Muscle of back (tissue), 11 donors: Measurements from ENCODE around the gene CRACR2B. TPM values are rescaled to one million over a fixed set of nuclear protein-coding genes. Genes with fewer than 3 reads are reported as not detected.

Experiments used
- DNase-seq, 3 donors: peaks; one replicate each; pipeline versions ENCODE4 v3.0.0 to v3.0.0-alpha.2; 2013
- polyA plus RNA-seq, 10 donors: library from polyadenylated mRNA; unstranded; fragments of 120-200 nt; gene quantifications; one replicate each; pipeline ENCODE4 v1.2.1, GENCODE V29; 2013; ENCODE audit not compliant: insufficient read length in 10 of 10

CRACR2B gene
- polyA plus RNA-seq, 10 donors, result 8.2 to 16.0 (median 10.9) TPM

- DNase-seq, result no peak
Observed at GRCh38 chr11:794013-794765, 33.5 kb upstream of the CRACR2B start.

- DNase-seq, result no peak
Observed at GRCh38 chr11:794766-795633, 32.7 kb upstream of the CRACR2B start.

- DNase-seq, result peak; percentile 69 to 87 (median 77)
Observed at GRCh38 chr11:795634-796564, 31.8 kb upstream of the CRACR2B start.

GRCh38 chr11:796565-797295 is 31.0 kb upstream of the CRACR2B start:
- no peak for DNase-seq

GRCh38 chr11:797296-798092 is 30.2 kb upstream of the CRACR2B start:
- DNase-seq, result peak; percentile 78 to 95 (median 87)

GRCh38 chr11:798093-798713 is 29.5 kb upstream of the CRACR2B start, which contains the start of gene SLC25A22:
SLC25A22 (minus strand) TSS chr11:798281; CDS start chr11:795006, 3,275 bp downstream.
- DNase-seq, result peak; percentile 75 to 95 (median 88)

- no peak for DNase-seq
Observed at GRCh38 chr11:799641-800316, 27.9 kb upstream of the CRACR2B start.

- no peak for DNase-seq
Observed at GRCh38 chr11:800473-800872, 27.2 kb upstream of the CRACR2B start.

GRCh38 chr11:801097-801780 is 26.5 kb upstream of the CRACR2B start:
- DNase-seq, result no peak

- DNase-seq, result no peak
Observed at GRCh38 chr11:802018-802617, 25.6 kb upstream of the CRACR2B start.

GRCh38 chr11:802693-803466 is 24.8 kb upstream of the CRACR2B start:
- no peak for DNase-seq

- DNase-seq, result no peak
Observed at GRCh38 chr11:803467-803742, 24.3 kb upstream of the CRACR2B start.

GRCh38 chr11:803770-804598 is 23.7 kb upstream of the CRACR2B start:
- no peak for DNase-seq

- DNase-seq, result no peak
Observed at GRCh38 chr11:804599-804964, 23.1 kb upstream of the CRACR2B start.

GRCh38 chr11:808427-809286 is 19.1 kb upstream of the CRACR2B start:
- no peak for DNase-seq
